GM12801 (cell line): ENCODE results near the gene ARL4D.

Source experiments
- CTCF ChIP-seq: IDR thresholded peaks from one replicate; pipeline ENCODE4 v1.5.1; 2011; ENCODE audit warnings: control low read depth; ENCODE audit not compliant: insufficient read length; ENCODE audit errors: extremely low read depth

The ARL4D gene

GRCh38 chr17:43411749-43412148 is 13.0 kb downstream of the ARL4D start:
- TF ChIP-seq CTCF = no peak

GRCh38 chr17:43412166-43412565 is 13.4 kb downstream of the ARL4D start:
- TF ChIP-seq CTCF = no peak

GRCh38 chr17:43416998-43417890 is 18.5 kb downstream of the ARL4D start:
- TF ChIP-seq CTCF = no peak

GRCh38 chr17:43418441-43419374 is 19.9 kb downstream of the ARL4D start:
- TF ChIP-seq CTCF = no peak

GRCh38 chr17:43423777-43424455 is 25.1 kb downstream of the ARL4D start:
- TF ChIP-seq CTCF = no peak

GRCh38 chr17:43427362-43428043 is 28.7 kb downstream of the ARL4D start:
- no peak for TF ChIP-seq CTCF
